ENCODE results near the gene BSDC1. TPM values are rescaled to one million over a fixed set of nuclear protein-coding genes. Genes with fewer than 3 reads are reported as not detected.

BSDC1 gene
- total and polyA plus RNA-seq, 2 of the 13 experiments (the other 11 are each of a cell fraction or from before 2014, with no cell fraction given), result 40.3 to 64.2 TPM

DNA sequence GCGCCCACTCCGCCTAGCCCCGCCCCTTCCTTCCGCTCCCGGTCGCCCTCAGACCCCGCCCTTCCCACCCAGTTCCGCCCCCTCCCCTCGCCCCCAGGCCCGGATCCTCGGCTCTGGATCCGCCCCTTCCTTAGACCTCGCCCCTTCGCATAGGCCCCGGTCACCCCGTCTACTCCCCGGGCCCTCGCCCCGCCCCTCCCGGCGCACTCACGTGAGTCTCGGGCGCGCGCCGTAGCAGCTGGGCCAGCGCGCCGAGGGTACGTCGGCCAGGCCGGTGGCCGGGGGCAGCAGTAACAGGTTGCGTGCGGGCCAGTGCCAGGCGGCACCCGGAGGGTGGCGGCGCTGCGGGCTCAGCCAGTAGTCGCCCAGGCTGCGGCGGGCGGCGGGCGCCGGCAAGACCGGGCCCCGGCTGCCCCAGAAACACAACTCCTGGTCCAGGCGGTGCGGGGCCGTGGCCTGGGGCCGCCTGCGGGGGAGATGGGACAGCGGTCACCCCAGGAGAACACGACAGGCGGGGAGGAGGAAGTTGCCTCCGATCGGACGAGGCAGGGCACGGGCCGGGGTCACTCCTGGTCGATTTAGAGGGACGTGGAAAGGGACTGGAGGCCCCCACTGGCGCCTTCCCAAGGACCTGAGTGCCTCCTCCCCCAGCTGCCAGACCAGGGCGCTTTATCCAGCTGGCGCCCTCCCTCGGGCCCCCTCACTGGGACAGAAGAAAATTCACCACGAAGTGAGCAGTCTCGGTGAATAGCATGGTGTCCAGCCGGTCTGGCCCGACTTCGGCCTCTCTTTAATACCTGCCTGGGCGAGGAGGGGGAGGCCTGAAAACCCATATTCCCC, 42.6 kb downstream of the BSDC1 start (continued):
- TF ChIP-seq ZNF616 (CRISPR knock-in tag; IDR thresholded peaks at IDR 0.05; ENCODE audit: low read depth), result peak; percentile 53; the same call in 1 of the 2 replicates
- peak; percentile 39; the same call in 1 of the 2 replicates for TF ChIP-seq ZNF235 (CRISPR knock-in tag; IDR thresholded peaks at IDR 0.05; ENCODE audit: borderline replicate concordance)
- 0 out of 2 replicates have a peak, but pooled peaks have one; percentile 31 for TF ChIP-seq ZNF841 (CRISPR knock-in tag; IDR thresholded peaks at IDR 0.05; ENCODE audit: borderline replicate concordance)
- TF ChIP-seq POLR2AphosphoS2 (IDR thresholded peaks at IDR 0.05; ENCODE audit: low read depth, low read length), result no peak
- no peak for TF ChIP-seq RBM22 (optimal IDR thresholded peaks at IDR 0.05; ENCODE audit: low read length)
- no peak for TF ChIP-seq ZNF7 (CRISPR knock-in tag; IDR thresholded peaks at IDR 0.05)
- no peak for TF ChIP-seq FOSL2 (CRISPR knock-in tag; IDR thresholded peaks at IDR 0.05)
- TF ChIP-seq, protein P1, sequence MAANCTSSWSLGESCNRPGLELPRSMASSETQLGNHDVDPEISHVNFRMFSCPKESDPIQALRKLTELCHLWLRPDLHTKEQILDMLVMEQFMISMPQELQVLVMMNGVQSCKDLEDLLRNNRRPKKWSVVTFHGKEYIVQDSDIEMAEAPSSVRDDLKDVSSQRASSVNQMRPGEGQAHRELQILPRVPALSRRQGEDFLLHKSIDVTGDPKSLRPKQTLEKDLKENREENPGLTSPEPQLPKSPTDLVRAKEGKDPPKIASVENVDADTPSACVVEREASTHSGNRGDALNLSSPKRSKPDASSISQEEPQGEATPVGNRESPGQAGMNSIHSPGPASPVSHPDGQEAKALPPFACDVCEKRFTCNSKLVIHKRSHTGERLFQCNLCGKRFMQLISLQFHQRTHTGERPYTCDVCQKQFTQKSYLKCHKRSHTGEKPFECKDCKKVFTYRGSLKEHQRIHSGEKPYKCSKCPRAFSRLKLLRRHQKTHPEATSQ (CRISPR knock-in tag; IDR thresholded peaks at IDR 0.05; ENCODE audit: borderline replicate concordance), result no peak
- no peak for TF ChIP-seq SYNCRIP (IDR thresholded peaks at IDR 0.05; ENCODE audit: insufficient read depth, low read depth, low read length)
- TF ChIP-seq, protein P2, sequence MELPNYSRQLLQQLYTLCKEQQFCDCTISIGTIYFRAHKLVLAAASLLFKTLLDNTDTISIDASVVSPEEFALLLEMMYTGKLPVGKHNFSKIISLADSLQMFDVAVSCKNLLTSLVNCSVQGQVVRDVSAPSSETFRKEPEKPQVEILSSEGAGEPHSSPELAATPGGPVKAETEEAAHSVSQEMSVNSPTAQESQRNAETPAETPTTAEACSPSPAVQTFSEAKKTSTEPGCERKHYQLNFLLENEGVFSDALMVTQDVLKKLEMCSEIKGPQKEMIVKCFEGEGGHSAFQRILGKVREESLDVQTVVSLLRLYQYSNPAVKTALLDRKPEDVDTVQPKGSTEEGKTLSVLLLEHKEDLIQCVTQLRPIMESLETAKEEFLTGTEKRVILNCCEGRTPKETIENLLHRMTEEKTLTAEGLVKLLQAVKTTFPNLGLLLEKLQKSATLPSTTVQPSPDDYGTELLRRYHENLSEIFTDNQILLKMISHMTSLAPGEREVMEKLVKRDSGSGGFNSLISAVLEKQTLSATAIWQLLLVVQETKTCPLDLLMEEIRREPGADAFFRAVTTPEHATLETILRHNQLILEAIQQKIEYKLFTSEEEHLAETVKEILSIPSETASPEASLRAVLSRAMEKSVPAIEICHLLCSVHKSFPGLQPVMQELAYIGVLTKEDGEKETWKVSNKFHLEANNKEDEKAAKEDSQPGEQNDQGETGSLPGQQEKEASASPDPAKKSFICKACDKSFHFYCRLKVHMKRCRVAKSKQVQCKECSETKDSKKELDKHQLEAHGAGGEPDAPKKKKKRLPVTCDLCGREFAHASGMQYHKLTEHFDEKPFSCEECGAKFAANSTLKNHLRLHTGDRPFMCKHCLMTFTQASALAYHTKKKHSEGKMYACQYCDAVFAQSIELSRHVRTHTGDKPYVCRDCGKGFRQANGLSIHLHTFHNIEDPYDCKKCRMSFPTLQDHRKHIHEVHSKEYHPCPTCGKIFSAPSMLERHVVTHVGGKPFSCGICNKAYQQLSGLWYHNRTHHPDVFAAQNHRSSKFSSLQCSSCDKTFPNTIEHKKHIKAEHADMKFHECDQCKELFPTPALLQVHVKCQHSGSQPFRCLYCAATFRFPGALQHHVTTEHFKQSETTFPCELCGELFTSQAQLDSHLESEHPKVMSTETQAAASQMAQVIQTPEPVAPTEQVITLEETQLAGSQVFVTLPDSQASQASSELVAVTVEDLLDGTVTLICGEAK (IDR thresholded peaks at IDR 0.05), result no peak
- TF ChIP-seq, protein P2 (CRISPR knock-in tag; IDR thresholded peaks at IDR 0.05), result no peak; the same call in 1 of the 2 replicates
- TF ChIP-seq PAF1 (CRISPR knock-in tag; IDR thresholded peaks at IDR 0.05), result no peak
- no peak for TF ChIP-seq HNRNPL (IDR thresholded peaks at IDR 0.05; ENCODE audit: low read depth, low read length)
- no peak for TF ChIP-seq CBX1 (IDR thresholded peaks at IDR 0.05; ENCODE audit: low read depth)
- TF ChIP-seq ZNF780A (CRISPR knock-in tag; IDR thresholded peaks at IDR 0.05), result no peak
- peak; percentile 86 for TF ChIP-seq TOPORS (CRISPR knock-in tag; IDR thresholded peaks at IDR 0.05)
- TF ChIP-seq, protein P3, sequence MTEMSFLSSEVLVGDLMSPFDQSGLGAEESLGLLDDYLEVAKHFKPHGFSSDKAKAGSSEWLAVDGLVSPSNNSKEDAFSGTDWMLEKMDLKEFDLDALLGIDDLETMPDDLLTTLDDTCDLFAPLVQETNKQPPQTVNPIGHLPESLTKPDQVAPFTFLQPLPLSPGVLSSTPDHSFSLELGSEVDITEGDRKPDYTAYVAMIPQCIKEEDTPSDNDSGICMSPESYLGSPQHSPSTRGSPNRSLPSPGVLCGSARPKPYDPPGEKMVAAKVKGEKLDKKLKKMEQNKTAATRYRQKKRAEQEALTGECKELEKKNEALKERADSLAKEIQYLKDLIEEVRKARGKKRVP (CRISPR knock-in tag; IDR thresholded peaks at IDR 0.05), result 0 out of 4 replicates have a peak, but pooled peaks of 1 of the 2 experiments have one; percentile 2
- TF ChIP-seq NFE2 (CRISPR knock-in tag; IDR thresholded peaks at IDR 0.05), result no peak
- TF ChIP-seq ZNF816 (CRISPR knock-in tag; IDR thresholded peaks at IDR 0.05; ENCODE audit: borderline replicate concordance), result no peak

Data from HepG2 (cell line).